Progenitor cell of endocrine pancreas (in vitro differentiated cells): ENCODE results near the gene MAD1L1. TPM values are rescaled to one million over a fixed set of nuclear protein-coding genes. Genes with fewer than 3 reads are reported as not detected.

ENCODE experiments used
- DNase-seq: peaks from one replicate; pipeline ENCODE4 v3.0.0; 2021; ENCODE audit warnings: low spot score; ENCODE audit not compliant: unreplicated experiment
- H3K27ac Mint-ChIP-seq: 2 replicates; pipeline ENCODE4 v1.8.0; 2021; ENCODE audit warnings: mild to moderate bottlenecking, moderate library complexity, mixed read lengths
- H3K27me3 Mint-ChIP-seq: 2 replicates; pipeline ENCODE4 v1.8.0; 2021; ENCODE audit warnings: mixed read lengths
- H3K36me3 Mint-ChIP-seq: 2 replicates; pipeline ENCODE4 v1.8.0; 2022; ENCODE audit warnings: mixed read lengths; ENCODE audit not compliant: insufficient read depth
- H3K4me1 Mint-ChIP-seq: 2 replicates; pipeline ENCODE4 v1.8.0; 2021; ENCODE audit warnings: low read depth, mixed read lengths
- H3K4me3 Mint-ChIP-seq: 2 replicates; pipeline ENCODE4 v1.8.0; 2021; ENCODE audit warnings: low read depth, mild to moderate bottlenecking, moderate library complexity, mixed read lengths
- H3K9me3 Mint-ChIP-seq: 2 replicates; pipeline ENCODE4 v1.8.0; 2021; ENCODE audit warnings: low read depth, mixed read lengths
- CTCF ChIP-seq: fragments of 200-600 bp; sonication (generic); IDR thresholded peaks from one replicate; pipeline ENCODE4 v1.5.0; 2021; ENCODE audit warnings: antibody characterized with exemption, mild to moderate bottlenecking; ENCODE audit not compliant: unreplicated experiment
- total RNA-seq: library from RNA; stranded (reverse); gene quantifications from 2 replicates; pipeline ENCODE4 v1.2.1, GENCODE V29; 2021

Gene MAD1L1
- total RNA-seq, 1 donor from 2014 or later: 49.8 TPM

- Mint-ChIP-seq H3K27ac (no peak overlapping the region), H3K9me3 (peaks cover 4% of the 10 kb centered on the region), H3K4me1 (peaks cover 4% of the 10 kb centered on the region), H3K36me3 (peaks cover 22% of the 10 kb centered on the region), H3K27me3 (no peaks in the 10 kb centered on the region), H3K4me3 (no peak overlapping the region)
- no peak for TF ChIP-seq CTCF
- DNase-seq: no peak
Measured at GRCh38 chr7:2043316-2044039, 189.3 kb downstream of the MAD1L1 start.

GRCh38 chr7:2042650-2043049 is 190.1 kb downstream of the MAD1L1 start:
- Mint-ChIP-seq H3K27ac (no peak overlapping the region), H3K27me3 (no peaks in the 10 kb centered on the region), H3K9me3 (peaks cover 4% of the 10 kb centered on the region), H3K36me3 (peaks cover 22% of the 10 kb centered on the region), H3K4me1 (peaks cover 4% of the 10 kb centered on the region), H3K4me3 (no peak overlapping the region)
- no peak for TF ChIP-seq CTCF
- DNase-seq: no peak

GRCh38 chr7:2041496-2042367 is 191.0 kb downstream of the MAD1L1 start:
- peaks cover 22% of the 10 kb centered on the region for H3K36me3 Mint-ChIP-seq
- H3K27ac Mint-ChIP-seq: peak overlapping the region; percentile 89
- H3K9me3 Mint-ChIP-seq: peaks cover 4% of the 10 kb centered on the region
- H3K4me1 Mint-ChIP-seq: no peaks in the 10 kb centered on the region
- TF ChIP-seq CTCF: no peak
- H3K27me3 Mint-ChIP-seq: no peaks in the 10 kb centered on the region
- no peak overlapping the region for H3K4me3 Mint-ChIP-seq
- no peak for DNase-seq

- H3K27me3 Mint-ChIP-seq: no peaks in the 10 kb centered on the region
- no peak for TF ChIP-seq CTCF
- H3K36me3 Mint-ChIP-seq: peaks cover 22% of the 10 kb centered on the region
- peaks cover 4% of the 10 kb centered on the region for H3K9me3 Mint-ChIP-seq
- DNase-seq: no peak
- H3K4me3 Mint-ChIP-seq: no peak overlapping the region
- H3K27ac Mint-ChIP-seq: no peak overlapping the region
- H3K4me1 Mint-ChIP-seq: no peaks in the 10 kb centered on the region
Measured at GRCh38 chr7:2040893-2041270, 191.9 kb downstream of the MAD1L1 start.

GRCh38 chr7:2040201-2040892 is 192.4 kb downstream of the MAD1L1 start:
- DNase-seq: no peak
- Mint-ChIP-seq H3K9me3 (peaks cover 4% of the 10 kb centered on the region), H3K27me3 (no peaks in the 10 kb centered on the region), H3K27ac (no peak overlapping the region), H3K36me3 (peaks cover 22% of the 10 kb centered on the region), H3K4me3 (no peak overlapping the region), H3K4me1 (no peaks in the 10 kb centered on the region)
- no peak for TF ChIP-seq CTCF
